NB4 (cell line): ENCODE results near the gene GLS.

Source experiments
- CTCF ChIP-seq: IDR thresholded peaks from one replicate; pipeline ENCODE4 v1.5.1; 2012; ENCODE audit warnings: low read depth, low read length
- POLR2A ChIP-seq: IDR thresholded peaks from 2 replicates; pipeline ENCODE4 v1.6.1; 2011; ENCODE audit warnings: mild to moderate bottlenecking; ENCODE audit not compliant: insufficient read length; ENCODE audit errors: extremely low read depth

GRCh38 chr2:190927301-190927700 lies 46.7 kb downstream of the GLS start:
- TF ChIP-seq CTCF (no peak), POLR2A (no peak)
